Choroid plexus epithelial cell (primary cell): Measurements from ENCODE around the gene ERC2.

Experiments used
- DNase-seq: peaks from one replicate; pipeline ENCODE4 v3.0.0-alpha.2; 2010; ENCODE audit warnings: low read depth
- H3K4me3 ChIP-seq: 2 replicates; pipeline ENCODE4 v1.5.1; 2011; ENCODE audit warnings: low read depth, mild to moderate bottlenecking, control low read depth, low read length, moderate library complexity
- CTCF ChIP-seq: conservative IDR thresholded peaks from 2 replicates; pipeline ENCODE4 v1.5.1; 2011; ENCODE audit warnings: low read depth, mild to moderate bottlenecking, control low read depth, inconsistent platforms, low read length, moderate library complexity

ERC2 gene

GRCh38 chr3:56060521-56061278 is 407.6 kb downstream of the ERC2 start:
- DNase-seq = no peak
- no peak overlapping the region for H3K4me3 ChIP-seq
- no peak for TF ChIP-seq CTCF

- H3K4me3 ChIP-seq = no peak overlapping the region
- TF ChIP-seq CTCF = no peak
- DNase-seq = peak; percentile 12
Observed at GRCh38 chr3:56059731-56060130, 408.5 kb downstream of the ERC2 start.

- H3K4me3 ChIP-seq = no peak overlapping the region
- DNase-seq = no peak
- no peak for TF ChIP-seq CTCF
Observed at GRCh38 chr3:56055951-56056350, 412.3 kb downstream of the ERC2 start.

GRCh38 chr3:56055546-56055945 is 412.7 kb downstream of the ERC2 start:
- peak; percentile 51 for DNase-seq
- no peak for TF ChIP-seq CTCF
- H3K4me3 ChIP-seq = no peak overlapping the region

GRCh38 chr3:56054844-56055243 is 413.4 kb downstream of the ERC2 start:
- H3K4me3 ChIP-seq = no peak overlapping the region
- no peak for DNase-seq
- no peak for TF ChIP-seq CTCF

GRCh38 chr3:56053727-56054126 is 414.5 kb downstream of the ERC2 start:
- H3K4me3 ChIP-seq = no peak overlapping the region
- no peak for TF ChIP-seq CTCF
- DNase-seq = no peak

GRCh38 chr3:56052188-56052587 is 416.1 kb downstream of the ERC2 start:
- H3K4me3 ChIP-seq = no peak overlapping the region
- DNase-seq = no peak
- TF ChIP-seq CTCF = no peak
